Right renal cortex interstitium (tissue), 3 donors: ENCODE data around the gene SLC43A3. TPM values are rescaled to one million over a fixed set of nuclear protein-coding genes. Genes with fewer than 3 reads are reported as not detected.
"Not testable (repeated sequence)": the region's sequence is repeated elsewhere in the genome, so short reads cannot be mapped to it uniquely, and the experiment has no call there.

Experiments
- DNase-seq, 3 donors: peaks; one replicate each; pipeline ENCODE4 v3.0.0-alpha.2; 2013; ENCODE audit warnings: low read depth in 3 of 3, low spot score in 2 of 3
- polyA plus RNA-seq, 3 donors: library from polyadenylated mRNA; unstranded; fragments of 120-200 nt; gene quantifications; one replicate each; pipeline ENCODE4 v1.2.1, GENCODE V29; 2013; ENCODE audit not compliant: insufficient read length in 3 of 3

The SLC43A3 gene
- polyA plus RNA-seq, 3 donors, result 19.3 to 25.6 (median 22.9) TPM

- no peak for DNase-seq
These were observed 18.9 kb downstream of the SLC43A3 start for GRCh38 chr11:57407941-57408475.

- DNase-seq, result no peak
These were observed 19.7 kb downstream of the SLC43A3 start for GRCh38 chr11:57407010-57407920.

- DNase-seq, result no peak
These were observed 20.5 kb downstream of the SLC43A3 start for GRCh38 chr11:57406337-57406904.

- no peak for DNase-seq
These were observed 21.6 kb downstream of the SLC43A3 start for GRCh38 chr11:57405271-57405860.

GRCh38 chr11:57403802-57404147 lies 23.1 kb downstream of the SLC43A3 start:
- no peak for DNase-seq

- DNase-seq, result not testable (repeated sequence)
These were observed 23.7 kb downstream of the SLC43A3 start for GRCh38 chr11:57403003-57403801.

- DNase-seq, result no peak
These were observed 24.5 kb downstream of the SLC43A3 start for GRCh38 chr11:57402188-57403002.

- DNase-seq, result no peak
These were observed 26.8 kb downstream of the SLC43A3 start for GRCh38 chr11:57399972-57400578.

- no peak for DNase-seq
These were observed 27.7 kb downstream of the SLC43A3 start for GRCh38 chr11:57399221-57399620.

GRCh38 chr11:57397394-57397990 lies 29.4 kb downstream of the SLC43A3 start:
- DNase-seq, result no peak

GRCh38 chr11:57396744-57397143 lies 30.2 kb downstream of the SLC43A3 start:
- no peak for DNase-seq

- DNase-seq, result no peak
These were observed 30.9 kb downstream of the SLC43A3 start for GRCh38 chr11:57395905-57396623.

- no peak for DNase-seq
These were observed 32.5 kb downstream of the SLC43A3 start for GRCh38 chr11:57394203-57394965.

- DNase-seq, result no peak
These were observed 34.2 kb downstream of the SLC43A3 start for GRCh38 chr11:57392763-57393105.

- DNase-seq, result no peak
These were observed 34.7 kb downstream of the SLC43A3 start for GRCh38 chr11:57392066-57392762.

- DNase-seq, result no peak
These were observed 35.4 kb downstream of the SLC43A3 start for GRCh38 chr11:57391539-57391938.

GRCh38 chr11:57391111-57391510 lies 35.8 kb downstream of the SLC43A3 start:
- DNase-seq, result no peak
